ENCODE data around the gene MAP2K2.

The MAP2K2 gene

GRCh38 chr19:4097501-4097900, 26.4 kb downstream of the MAP2K2 start:
- no peak for DNase-seq

GRCh38 chr19:4096049-4096892, 27.7 kb downstream of the MAP2K2 start:
- DNase-seq = no peak

GRCh38 chr19:4095488-4095844, 28.5 kb downstream of the MAP2K2 start:
- DNase-seq = no peak

GRCh38 chr19:4094761-4095487, 29.0 kb downstream of the MAP2K2 start:
- no peak for DNase-seq

- DNase-seq = no peak
Measured at GRCh38 chr19:4094291-4094690, 29.6 kb downstream of the MAP2K2 start.

GRCh38 chr19:4093643-4094175, 30.2 kb downstream of the MAP2K2 start:
- DNase-seq = no peak

- DNase-seq = no peak
Measured at GRCh38 chr19:4090356-4091220, 33.3 kb downstream of the MAP2K2 start.

- DNase-seq = no peak
Measured at GRCh38 chr19:4089946-4090345, 34.0 kb downstream of the MAP2K2 start.

- DNase-seq = no peak
Measured at GRCh38 chr19:4089400-4089908, 34.5 kb downstream of the MAP2K2 start.

- no peak for DNase-seq
Measured at GRCh38 chr19:4088975-4089374, 34.9 kb downstream of the MAP2K2 start.

GRCh38 chr19:4087787-4088679, 35.9 kb downstream of the MAP2K2 start:
- no peak for DNase-seq

- no peak for DNase-seq
Measured at GRCh38 chr19:4086411-4086867, 37.5 kb downstream of the MAP2K2 start.

- no peak for DNase-seq
Measured at GRCh38 chr19:4084547-4084877, 39.4 kb downstream of the MAP2K2 start.

GRCh38 chr19:4083677-4084546, 40.0 kb downstream of the MAP2K2 start:
- DNase-seq = no peak

GRCh38 chr19:4082172-4082571, 41.8 kb downstream of the MAP2K2 start:
- DNase-seq = no peak

- DNase-seq = no peak
Measured at GRCh38 chr19:4081441-4082129, 42.3 kb downstream of the MAP2K2 start.

GRCh38 chr19:4080473-4080872, 43.4 kb downstream of the MAP2K2 start:
- no peak for DNase-seq

- DNase-seq = no peak
Measured at GRCh38 chr19:4077800-4078684, 45.9 kb downstream of the MAP2K2 start.

- DNase-seq = no peak
Measured at GRCh38 chr19:4077007-4077374, 46.9 kb downstream of the MAP2K2 start.

All from NK-92 treated with Interleukin-12 subunit alpha and Interleukin-12 subunit beta, amount 100 ng/mL, for 24 hours (cell line).